Measurements from ENCODE around the gene FA2H. TPM values are rescaled to one million over a fixed set of nuclear protein-coding genes. Genes with fewer than 3 reads are reported as not detected.

Gene FA2H
- total RNA-seq, 1 donor from 2014 or later, result 3.3 TPM

DNA sequence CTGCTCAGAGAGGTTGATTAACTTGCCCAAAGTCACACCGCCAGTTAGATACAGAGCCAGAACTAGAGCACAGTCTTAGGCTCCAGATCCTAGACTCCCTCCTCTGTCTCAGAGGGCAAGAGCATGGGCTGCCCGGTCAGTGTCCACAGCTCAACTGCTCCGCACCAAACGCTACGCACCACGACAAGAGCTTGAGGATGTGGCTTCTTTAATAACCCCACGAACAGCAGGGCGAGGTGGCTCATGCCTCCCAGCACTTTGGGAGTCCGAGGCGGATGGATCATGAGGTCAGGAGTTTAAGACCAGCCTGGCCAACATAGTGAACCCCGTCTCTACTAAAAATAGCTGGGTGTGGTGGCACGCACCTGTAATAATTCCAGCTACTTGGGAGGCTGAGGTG is 21.4 kb downstream of the FA2H start:
- TF ChIP-seq, protein P1, sequence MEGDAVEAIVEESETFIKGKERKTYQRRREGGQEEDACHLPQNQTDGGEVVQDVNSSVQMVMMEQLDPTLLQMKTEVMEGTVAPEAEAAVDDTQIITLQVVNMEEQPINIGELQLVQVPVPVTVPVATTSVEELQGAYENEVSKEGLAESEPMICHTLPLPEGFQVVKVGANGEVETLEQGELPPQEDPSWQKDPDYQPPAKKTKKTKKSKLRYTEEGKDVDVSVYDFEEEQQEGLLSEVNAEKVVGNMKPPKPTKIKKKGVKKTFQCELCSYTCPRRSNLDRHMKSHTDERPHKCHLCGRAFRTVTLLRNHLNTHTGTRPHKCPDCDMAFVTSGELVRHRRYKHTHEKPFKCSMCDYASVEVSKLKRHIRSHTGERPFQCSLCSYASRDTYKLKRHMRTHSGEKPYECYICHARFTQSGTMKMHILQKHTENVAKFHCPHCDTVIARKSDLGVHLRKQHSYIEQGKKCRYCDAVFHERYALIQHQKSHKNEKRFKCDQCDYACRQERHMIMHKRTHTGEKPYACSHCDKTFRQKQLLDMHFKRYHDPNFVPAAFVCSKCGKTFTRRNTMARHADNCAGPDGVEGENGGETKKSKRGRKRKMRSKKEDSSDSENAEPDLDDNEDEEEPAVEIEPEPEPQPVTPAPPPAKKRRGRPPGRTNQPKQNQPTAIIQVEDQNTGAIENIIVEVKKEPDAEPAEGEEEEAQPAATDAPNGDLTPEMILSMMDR (IDR thresholded peaks at IDR 0.05; ENCODE audit: unreplicated experiment), result no peak
- H3K27me3 Mint-ChIP-seq, result peaks cover 7% of the 10 kb centered on the region

DNA sequence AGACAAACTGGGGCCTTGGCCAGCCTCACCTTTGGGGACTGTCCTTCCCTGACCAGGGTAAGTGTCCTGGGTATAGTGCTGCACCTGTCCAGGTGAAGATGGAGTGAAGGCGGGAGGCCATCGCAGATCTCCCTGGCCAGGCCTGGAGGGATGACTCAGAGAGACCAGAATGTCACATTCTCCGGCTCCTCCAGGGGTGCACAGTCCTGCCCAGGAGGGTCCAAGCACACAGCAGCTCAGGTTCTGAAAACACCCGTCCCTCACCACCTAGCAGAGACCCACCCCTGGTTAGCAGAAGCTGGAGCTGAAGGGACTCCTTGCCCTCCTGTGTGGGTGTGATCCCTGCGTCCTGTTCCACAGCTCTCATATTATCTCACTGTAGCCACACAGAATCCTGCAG is 21.9 kb downstream of the FA2H start:
- no peak overlapping the region for H3K4me3 Mint-ChIP-seq (ENCODE audit: low read depth)
- H3K27ac Mint-ChIP-seq, result no peak overlapping the region
- no peaks in the 10 kb centered on the region for H3K9me3 Mint-ChIP-seq (ENCODE audit: low read depth)
- no peak for DNase-seq (ENCODE audit: low spot score, unreplicated experiment)
- no peaks in the 10 kb centered on the region for H3K36me3 Mint-ChIP-seq (ENCODE audit: insufficient read depth)
- TF ChIP-seq, protein P1 (IDR thresholded peaks at IDR 0.05; ENCODE audit: unreplicated experiment), result no peak
- no peaks in the 10 kb centered on the region for H3K4me1 Mint-ChIP-seq (ENCODE audit: low read depth)
- H3K27me3 Mint-ChIP-seq, result peaks cover 7% of the 10 kb centered on the region

More for the DNA sequence above, 21.4 kb downstream of the FA2H start:
- DNase-seq (ENCODE audit: low spot score, unreplicated experiment), result no peak
- Mint-ChIP-seq H3K27ac (no peak overlapping the region), H3K4me1 (ENCODE audit: low read depth) (no peaks in the 10 kb centered on the region), H3K4me3 (ENCODE audit: low read depth) (no peak overlapping the region), H3K36me3 (ENCODE audit: insufficient read depth) (no peaks in the 10 kb centered on the region), H3K9me3 (ENCODE audit: low read depth) (no peaks in the 10 kb centered on the region)

DNA sequence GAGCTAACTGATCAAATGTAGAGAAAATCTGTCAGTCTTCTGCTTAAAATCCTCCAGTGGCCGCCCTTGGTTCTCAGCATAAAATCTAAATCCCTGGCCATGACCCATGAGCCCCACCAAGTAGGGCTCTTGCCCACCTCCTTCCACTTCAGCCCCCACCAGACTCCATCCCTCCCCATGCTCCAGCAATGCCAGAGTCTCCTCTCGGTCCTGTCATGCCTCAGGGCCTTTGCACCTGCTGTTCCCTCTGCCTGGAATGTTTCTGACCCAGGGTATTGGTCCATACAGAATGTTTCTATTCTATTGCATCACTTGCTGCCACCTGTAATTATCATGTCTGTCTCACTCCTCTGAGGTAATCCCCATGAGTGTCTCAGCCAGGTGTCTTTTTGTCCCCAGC is 22.4 kb downstream of the FA2H start:
- no peaks in the 10 kb centered on the region for H3K4me1 Mint-ChIP-seq (ENCODE audit: low read depth)
- H3K27me3 Mint-ChIP-seq, result peaks cover 7% of the 10 kb centered on the region
- no peak overlapping the region for H3K4me3 Mint-ChIP-seq (ENCODE audit: low read depth)
- no peaks in the 10 kb centered on the region for H3K36me3 Mint-ChIP-seq (ENCODE audit: insufficient read depth)
- TF ChIP-seq, protein P1 (IDR thresholded peaks at IDR 0.05; ENCODE audit: unreplicated experiment), result no peak
- no peaks in the 10 kb centered on the region for H3K9me3 Mint-ChIP-seq (ENCODE audit: low read depth)
- DNase-seq (ENCODE audit: low spot score, unreplicated experiment), result no peak
- H3K27ac Mint-ChIP-seq, result no peak overlapping the region

DNA sequence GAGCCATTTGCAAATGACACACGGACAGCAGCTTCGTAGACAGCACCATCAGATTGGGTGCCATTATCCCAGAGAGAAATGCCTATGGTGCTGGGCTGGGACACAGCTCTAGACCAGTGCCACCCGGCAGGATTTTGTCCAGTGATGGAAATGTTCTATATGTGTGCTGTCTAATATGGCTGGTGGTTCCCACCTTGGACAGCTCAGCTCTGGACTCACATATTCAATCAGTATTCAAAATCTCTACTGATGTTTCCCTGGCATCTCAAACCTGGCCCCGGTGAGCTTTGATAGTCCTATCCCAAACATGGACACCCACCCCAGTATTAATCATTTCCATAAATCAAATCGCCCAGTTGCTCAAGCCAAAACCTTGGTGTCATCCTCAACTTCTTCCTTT is 23.0 kb downstream of the FA2H start:
- Mint-ChIP-seq H3K9me3 (ENCODE audit: low read depth) (no peaks in the 10 kb centered on the region), H3K27me3 (peaks cover 7% of the 10 kb centered on the region), H3K4me3 (ENCODE audit: low read depth) (no peak overlapping the region), H3K27ac (no peak overlapping the region), H3K36me3 (ENCODE audit: insufficient read depth) (no peaks in the 10 kb centered on the region), H3K4me1 (ENCODE audit: low read depth) (no peaks in the 10 kb centered on the region)
- TF ChIP-seq, protein P1 (IDR thresholded peaks at IDR 0.05; ENCODE audit: unreplicated experiment), result no peak
- DNase-seq (ENCODE audit: low spot score, unreplicated experiment), result no peak

DNA sequence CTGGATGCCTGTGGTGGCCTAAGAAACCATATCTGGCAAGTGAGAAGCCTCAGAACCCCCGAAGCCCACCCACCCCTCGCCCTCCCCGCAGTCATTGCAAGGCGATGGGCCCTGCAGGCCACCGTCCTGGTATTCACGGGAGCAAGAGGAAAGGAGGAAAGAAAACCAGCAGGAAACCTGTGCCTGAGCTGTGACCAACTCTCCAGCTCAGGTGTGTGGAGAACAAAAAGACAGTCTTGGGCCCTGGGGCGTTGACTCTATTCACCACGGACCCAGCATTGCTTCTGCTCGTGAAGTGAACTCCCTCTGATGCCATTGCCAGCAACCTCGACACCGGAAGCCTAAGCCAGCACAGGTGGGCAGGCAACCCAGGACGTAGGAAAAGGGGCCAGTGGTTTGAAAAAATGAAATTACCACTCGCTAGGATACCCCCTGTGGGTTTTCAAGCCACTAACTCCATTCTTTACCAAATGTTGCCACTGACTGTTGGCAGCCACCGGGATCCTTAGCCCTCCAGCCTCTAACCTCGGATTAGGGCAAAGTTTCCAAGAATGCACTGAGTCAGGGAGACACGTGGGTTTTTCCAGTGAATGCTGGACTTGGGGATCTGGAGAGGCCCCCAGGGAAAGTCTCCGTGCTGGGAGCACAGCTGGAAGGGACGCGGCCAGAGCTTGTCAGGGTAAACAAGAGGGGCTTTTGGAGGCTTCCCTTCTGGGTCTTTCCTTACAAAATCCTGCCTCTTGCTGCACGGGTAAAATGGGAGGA is 25.1 kb downstream of the FA2H start:
- TF ChIP-seq, protein P1 (IDR thresholded peaks at IDR 0.05; ENCODE audit: unreplicated experiment), result no peak
- H3K4me3 Mint-ChIP-seq (ENCODE audit: low read depth), result no peak overlapping the region
- no peak overlapping the region for H3K27ac Mint-ChIP-seq
- H3K27me3 Mint-ChIP-seq, result peaks cover 7% of the 10 kb centered on the region
- H3K36me3 Mint-ChIP-seq (ENCODE audit: insufficient read depth), result no peaks in the 10 kb centered on the region
- DNase-seq (ENCODE audit: low spot score, unreplicated experiment), result no peak
- no peaks in the 10 kb centered on the region for H3K9me3 Mint-ChIP-seq (ENCODE audit: low read depth)
- H3K4me1 Mint-ChIP-seq (ENCODE audit: low read depth), result no peaks in the 10 kb centered on the region
